B cell (primary cell): ENCODE measurements around the gene CACNA2D3. TPM values are rescaled to one million over a fixed set of nuclear protein-coding genes. Genes with fewer than 3 reads are reported as not detected.

Experiments used
- ATAC-seq: fragments of 200-7000 bp; cut with Tn5 transposase; one replicate; pipeline ENCODE4 v1.10.0; 2021; ENCODE audit warnings: low read depth, mild to moderate bottlenecking, moderate number of reproducible peaks, moderate library complexity
- CTCF ChIA-PET: fragments of 350-600 bp; sonication (Branson Sonifier 250); formaldehyde crosslinking; loops from one replicate; lab custom pipeline; 2021; ENCODE audit warnings: antibody characterized with exemption, inconsistent platforms; lab: Charles Lee
- POLR2A ChIA-PET: fragments of 350-600 bp; sonication (Branson Sonifier 250); formaldehyde crosslinking; loops from one replicate; lab custom pipeline; 2021; ENCODE audit warnings: antibody characterized with exemption; lab: Charles Lee
- DNase-seq: peaks from one replicate; pipeline ENCODE4 v3.0.0; 2013
- H2AFZ ChIP-seq: 2 replicates; pipeline ENCODE4 v1.6.1; 2012; ENCODE audit warnings: mild to moderate bottlenecking, low read depth, low read length; ENCODE audit not compliant: insufficient read depth, poor library complexity, severe bottlenecking
- H3K27ac ChIP-seq, 2 donors: 1 replicate in 1 of 2; 2 replicates in 1 of 2; pipeline ENCODE4 v1.5.1; 2012 to 2013; ENCODE audit warnings: low read length in 2 of 2, mild to moderate bottlenecking in 2 of 2, moderate library complexity in 1 of 2
- H3K27me3 ChIP-seq, 4 experiments: fragments of 200-600 bp in 1 of 4; sonication (generic) in 1 of 4; replicated peaks in 1 of 4; 1 replicate in 2 of 4; 2 replicates in 2 of 4; pipeline versions ENCODE4 v1.6.1 to v1.7.0; 2013 to 2016; ENCODE audit warnings: low read length in 3 of 4, mild to moderate bottlenecking in 2 of 4, mixed read lengths in 1 of 4, moderate library complexity in 1 of 4; ENCODE audit not compliant: insufficient read depth in 4 of 4, control insufficient read depth in 3 of 4; ENCODE audit errors: control extremely low read depth in 1 of 4
- H3K36me3 ChIP-seq, 2 experiments: replicated peaks in 1 of 2; 1 replicate in 1 of 2; 2 replicates in 1 of 2; pipeline versions ENCODE4 v1.6.1 to v1.7.1; 2013; ENCODE audit warnings: low read length in 1 of 2; ENCODE audit not compliant: insufficient read depth in 2 of 2, control insufficient read depth in 1 of 2; ENCODE audit errors: control extremely low read depth in 1 of 2, extremely low read depth in 1 of 2
- H3K4me1 ChIP-seq, 2 donors: fragments of 200-600 bp in 1 of 2; sonication (generic) in 1 of 2; 1 replicate in 1 of 2; 2 replicates in 1 of 2; pipeline versions ENCODE4 v1.5.1 to v1.6.1; 2013 to 2017; ENCODE audit warnings: low read length in 2 of 2; ENCODE audit not compliant: control insufficient read depth in 2 of 2, insufficient read depth in 2 of 2
- H3K4me2 ChIP-seq: replicated peaks from 2 replicates; pipeline ENCODE3; 2012; ENCODE audit warnings: mild to moderate bottlenecking, low read depth, low read length; ENCODE audit not compliant: poor library complexity, severe bottlenecking
- H3K4me3 ChIP-seq, 5 experiments: fragments of 200-600 bp in 1 of 5; sonication (generic) in 1 of 5; 1 replicate in 3 of 5; 2 replicates in 2 of 5; pipeline versions ENCODE4 v1.5.1 to v1.7.0; 2011 to 2016; ENCODE audit warnings: low read length in 4 of 5, mild to moderate bottlenecking in 4 of 5, low read depth in 2 of 5, control low read depth in 1 of 5, moderate library complexity in 1 of 5; ENCODE audit not compliant: insufficient read depth in 1 of 5; ENCODE audit errors: control extremely low read depth in 1 of 5, extremely low read depth in 1 of 5
- H3K79me2 ChIP-seq: fragments of 200-600 bp; sonication (generic); one replicate; pipeline ENCODE4 v1.6.0; 2016; ENCODE audit warnings: low read length; ENCODE audit not compliant: control insufficient read depth, insufficient read depth
- H3K9ac ChIP-seq: fragments of 200-600 bp; sonication (generic); 2 replicates; pipeline ENCODE4 v1.6.1; 2017; ENCODE audit warnings: mild to moderate bottlenecking, low read length, moderate library complexity
- H3K9me3 ChIP-seq, 3 donors: one replicate each; pipeline versions ENCODE4 v1.6.1 to v1.7.1; 2013; ENCODE audit warnings: low read length in 2 of 3; ENCODE audit not compliant: control insufficient read depth in 2 of 3, insufficient read depth in 1 of 3; ENCODE audit errors: control extremely low read depth in 1 of 3
- H4K20me1 ChIP-seq: 2 replicates; pipeline ENCODE4 v1.6.0; 2012; ENCODE audit warnings: mild to moderate bottlenecking, low read length; ENCODE audit not compliant: insufficient read depth, control insufficient read depth, poor library complexity, severe bottlenecking
- H3K27ac Mint-ChIP-seq: one replicate; pipeline ENCODE4 v1.8.0; 2021; ENCODE audit warnings: mixed read lengths
- H3K27me3 Mint-ChIP-seq: one replicate; pipeline ENCODE4 v1.8.0; 2021; ENCODE audit warnings: mixed read lengths
- H3K4me1 Mint-ChIP-seq: one replicate; pipeline ENCODE4 v1.8.0; 2021; ENCODE audit warnings: mixed read lengths
- H3K4me3 Mint-ChIP-seq: one replicate; pipeline ENCODE4 v1.8.0; 2021; ENCODE audit warnings: mixed read lengths
- H3K9me3 Mint-ChIP-seq: one replicate; pipeline ENCODE4 v1.8.0; 2022; ENCODE audit warnings: mixed read lengths; ENCODE audit not compliant: insufficient read depth
- CTCF ChIP-seq: fragments of 200-600 bp; IDR thresholded peaks from one replicate; pipeline ENCODE4 v1.8.0; 2022; ENCODE audit warnings: antibody characterized with exemption, mild to moderate bottlenecking
- EZH2 ChIP-seq: IDR thresholded peaks from 2 replicates; pipeline ENCODE4 v1.6.1; 2012; ENCODE audit warnings: borderline replicate concordance, low read depth, mild to moderate bottlenecking, moderate library complexity, low read length; ENCODE audit not compliant: insufficient read depth, poor library complexity, severe bottlenecking
- WGBS: methylation state at CpG from one replicate; pipeline ENCODE4 v1.1.5; 2013; ENCODE audit warnings: missing lambda C conversion rate; ENCODE audit not compliant: insufficient coverage; 5-methylcytosine and 5-hydroxymethylcytosine counted together
- intact Hi-C: fragments of 100-400 bp; cut with micrococcal nuclease; formaldehyde crosslinking; loops from one replicate; pipeline ENCODE4 v1.10.0; 2022
- polyA plus RNA-seq: library from polyadenylated mRNA; depleted of rRNA; stranded (reverse); fragments of >200 nt; gene quantifications from 2 replicates; pipeline ENCODE4 v1.2.3, GENCODE V29; 2012
- total RNA-seq, 2 donors: library from RNA; stranded (reverse); fragments of 120-200 nt in 1 of 2; gene quantifications; 1 replicate in 1 of 2; 2 replicates in 1 of 2; pipeline versions ENCODE4 v1.2.3 to v1.2.4, GENCODE V29; 2013 to 2022

Gene CACNA2D3
- total and polyA plus RNA-seq, 2 donors (not counting 1 experiment from before 2014, with no cell fraction given), result not detected

GRCh38 chr3:54093491-54094248, 28.7 kb upstream of the CACNA2D3 start:
- H3K79me2 ChIP-seq, result no peaks in the 10 kb centered on the region
- no CpG with 5 or more reads among the region's 5 CpGs for WGBS
- H2AFZ ChIP-seq, result no peak overlapping the region
- TF ChIP-seq CTCF, result no peak
- TF ChIP-seq EZH2, result no peak
- H4K20me1 ChIP-seq, result no peaks in the 10 kb centered on the region
- peaks cover 9% of the 10 kb centered on the region for H3K27me3 Mint-ChIP-seq
- H3K27ac ChIP-seq, result no peak overlapping the region
- no peaks in the 10 kb centered on the region for H3K9me3 Mint-ChIP-seq
- H3K4me2 ChIP-seq, result no peak overlapping the region
- peaks cover 0 to 1% (median 0%) of the 10 kb centered on the region in 4 experiments for H3K27me3 ChIP-seq
- H3K36me3 ChIP-seq, result no peaks in the 10 kb centered on the region
- H3K9ac ChIP-seq, result no peak overlapping the region
- no peaks in the 10 kb centered on the region for H3K4me1 ChIP-seq
- CTCF ChIA-PET, result no interaction called here
- intact Hi-C loops, result no loop called here
- DNase-seq (no peak), ATAC-seq (no peak)
- H3K4me3 Mint-ChIP-seq, result no peak overlapping the region
- H3K9me3 ChIP-seq, result peaks cover 0 to under 1% (median 0%) of the 10 kb centered on the region in 3 donors
- POLR2A ChIA-PET, result no interaction called here
- H3K4me3 ChIP-seq, result no peak overlapping the region
- no peaks in the 10 kb centered on the region for H3K4me1 Mint-ChIP-seq
- no peak overlapping the region for H3K27ac Mint-ChIP-seq

- Histone ChIP-seq H3K27me3 (no peaks in the 10 kb centered on the region), H3K27ac (no peak overlapping the region), H3K79me2 (no peaks in the 10 kb centered on the region), H3K9me3 (no peaks in the 10 kb centered on the region), H3K4me2 (no peak overlapping the region), H2AFZ (no peak overlapping the region), H3K4me3 (no peak overlapping the region), H4K20me1 (no peaks in the 10 kb centered on the region), H3K36me3 (no peaks in the 10 kb centered on the region), H3K4me1 (no peaks in the 10 kb centered on the region), H3K9ac (no peak overlapping the region)
- no peak for TF ChIP-seq CTCF
- TF ChIP-seq EZH2, result no peak
- CTCF ChIA-PET, result no interaction called here
- DNase-seq, result no peak
- H3K27ac Mint-ChIP-seq, result no peak overlapping the region
- H3K4me1 Mint-ChIP-seq, result no peaks in the 10 kb centered on the region
- ATAC-seq, result no peak
- intact Hi-C loops, result no loop called here
- WGBS, result no CpG with 5 or more reads among the region's 3 CpGs
- H3K27me3 Mint-ChIP-seq, result peaks cover 5% of the 10 kb centered on the region
- POLR2A ChIA-PET, result no interaction called here
- H3K4me3 Mint-ChIP-seq, result no peak overlapping the region
- no peaks in the 10 kb centered on the region for H3K9me3 Mint-ChIP-seq
Measured at GRCh38 chr3:54094926-54095325, 27.4 kb upstream of the CACNA2D3 start.
